SU-DHL-6 (cell line): Measurements from ENCODE around the gene WNT3A.

Experiments used
- H2AFZ ChIP-seq: fragments of 200-600 bp; sonication (generic); 2 replicates; pipeline ENCODE4 v1.6.1; 2014; ENCODE audit warnings: low read depth, mild to moderate bottlenecking, moderate library complexity, mixed read lengths, antibody characterized with exemption, low read length; ENCODE audit not compliant: severe bottlenecking
- H3F3A ChIP-seq: fragments of 200-600 bp; shearing (Covaris generic); 2 replicates; pipeline ENCODE4 v1.6.0; 2016; ENCODE audit warnings: antibody characterized with exemption, mild to moderate bottlenecking; ENCODE audit not compliant: insufficient read depth
- H3K27ac ChIP-seq: fragments of 200-600 bp; sonication (generic); 2 replicates; pipeline ENCODE4 v1.5.1; 2016; ENCODE audit warnings: low read depth, mild to moderate bottlenecking, low read length, moderate library complexity, mixed read lengths
- H3K27me3 ChIP-seq: fragments of 200-600 bp; sonication (generic), shearing (Covaris generic); 2 replicates; pipeline ENCODE4 v1.6.0; 2014; ENCODE audit warnings: mild to moderate bottlenecking, low read length
- H3K36me3 ChIP-seq: fragments of 200-600 bp; sonication (generic); 2 replicates; pipeline ENCODE4 v1.6.1; 2014; ENCODE audit warnings: mild to moderate bottlenecking, low read length, mixed read lengths
- H3K4me2 ChIP-seq: fragments of 300-600, 200-600 bp; shearing (Covaris generic), sonication (generic); 2 replicates; pipeline ENCODE4 v1.6.0; 2014; ENCODE audit warnings: low read length, low read depth, mild to moderate bottlenecking; ENCODE audit not compliant: poor library complexity, severe bottlenecking
- H3K4me3 ChIP-seq: fragments of 200-600 bp; sonication (generic); 2 replicates; pipeline ENCODE4 v1.5.1; 2014; ENCODE audit warnings: antibody characterized with exemption, low read length, mild to moderate bottlenecking, mixed read lengths; ENCODE audit not compliant: insufficient read depth, poor library complexity, severe bottlenecking
- H3K79me2 ChIP-seq: fragments of 200-600 bp; sonication (generic); 2 replicates; pipeline ENCODE4 v1.6.1; 2014; ENCODE audit warnings: mild to moderate bottlenecking, low read length, moderate library complexity; ENCODE audit not compliant: insufficient read depth
- H3K9ac ChIP-seq: fragments of 200-600 bp; sonication (generic); 2 replicates; pipeline ENCODE4 v1.7.0; 2014; ENCODE audit warnings: mild to moderate bottlenecking, low read length
- H3K9me2 ChIP-seq: fragments of 200-600 bp; sonication (generic); replicated peaks from 2 replicates; pipeline ENCODE4 v1.6.1; 2014; ENCODE audit warnings: low read length; ENCODE audit not compliant: insufficient read depth
- H3K9me3 ChIP-seq: fragments of 200-600 bp; sonication (generic); 2 replicates; pipeline ENCODE4 v1.6.1; 2014; ENCODE audit warnings: low read length, mixed read lengths; ENCODE audit not compliant: insufficient read depth
- H4K20me1 ChIP-seq: fragments of 200-600 bp; sonication (generic); 2 replicates; pipeline ENCODE4 v1.6.1; 2014; ENCODE audit warnings: low read depth, mild to moderate bottlenecking, antibody characterized with exemption, low read length, moderate library complexity, mixed read lengths
- CTCF ChIP-seq: fragments of 200-600 bp; sonication (generic); IDR thresholded peaks from one replicate; pipeline ENCODE4 v1.5.1; 2017; ENCODE audit warnings: antibody characterized with exemption, mild to moderate bottlenecking, low read length, moderate library complexity; ENCODE audit not compliant: insufficient read depth, poor library complexity, severe bottlenecking
- EZH2phosphoT487 ChIP-seq: fragments of 200-600 bp; sonication (generic), shearing (Covaris generic); conservative IDR thresholded peaks from 2 replicates; pipeline ENCODE4 v1.6.1; 2018; ENCODE audit warnings: mild to moderate bottlenecking, antibody characterized with exemption, low read length, moderate library complexity, mixed read lengths

WNT3A gene

GRCh38 chr1:228016181-228016510 lies 9.3 kb downstream of the WNT3A start:
- no peaks in the 10 kb centered on the region for H3K79me2 ChIP-seq
- H3K36me3 ChIP-seq = no peaks in the 10 kb centered on the region
- no peak overlapping the region for H3K4me2 ChIP-seq
- H3K27ac ChIP-seq = no peak overlapping the region
- no peaks in the 10 kb centered on the region for H3F3A ChIP-seq
- H4K20me1 ChIP-seq = no peaks in the 10 kb centered on the region
- H3K9me2 ChIP-seq = no peaks in the 10 kb centered on the region
- TF ChIP-seq EZH2phosphoT487 (no peak), CTCF (no peak)
- H3K4me3 ChIP-seq = no peak overlapping the region
- H3K9ac ChIP-seq = no peak overlapping the region
- no peaks in the 10 kb centered on the region for H3K9me3 ChIP-seq
- H3K27me3 ChIP-seq = no peaks in the 10 kb centered on the region
- H2AFZ ChIP-seq = no peak overlapping the region

GRCh38 chr1:228016653-228017355 lies 10.0 kb downstream of the WNT3A start:
- no peak overlapping the region for H3K9ac ChIP-seq
- no peaks in the 10 kb centered on the region for H3K9me3 ChIP-seq
- TF ChIP-seq EZH2phosphoT487 = no peak
- TF ChIP-seq CTCF = no peak
- no peaks in the 10 kb centered on the region for H3K36me3 ChIP-seq
- H2AFZ ChIP-seq = no peak overlapping the region
- H3F3A ChIP-seq = no peaks in the 10 kb centered on the region
- H3K4me2 ChIP-seq = no peak overlapping the region
- H4K20me1 ChIP-seq = no peaks in the 10 kb centered on the region
- no peak overlapping the region for H3K4me3 ChIP-seq
- no peaks in the 10 kb centered on the region for H3K79me2 ChIP-seq
- no peaks in the 10 kb centered on the region for H3K9me2 ChIP-seq
- H3K27me3 ChIP-seq = no peaks in the 10 kb centered on the region
- no peak overlapping the region for H3K27ac ChIP-seq

- H3K9me3 ChIP-seq = no peaks in the 10 kb centered on the region
- no peaks in the 10 kb centered on the region for H3F3A ChIP-seq
- no peaks in the 10 kb centered on the region for H3K79me2 ChIP-seq
- H4K20me1 ChIP-seq = no peaks in the 10 kb centered on the region
- H2AFZ ChIP-seq = no peak overlapping the region
- TF ChIP-seq CTCF (no peak), EZH2phosphoT487 (no peak)
- no peak overlapping the region for H3K27ac ChIP-seq
- no peak overlapping the region for H3K4me3 ChIP-seq
- H3K4me2 ChIP-seq = no peak overlapping the region
- no peaks in the 10 kb centered on the region for H3K36me3 ChIP-seq
- H3K27me3 ChIP-seq = no peaks in the 10 kb centered on the region
- H3K9me2 ChIP-seq = no peaks in the 10 kb centered on the region
- H3K9ac ChIP-seq = no peak overlapping the region
These were observed 10.7 kb downstream of the WNT3A start for GRCh38 chr1:228017356-228018124.
